PFSK-1 (cell line): ENCODE measurements around the gene FRMD3.

Experiments used
- POLR2AphosphoS5 ChIP-seq: IDR thresholded peaks from 2 replicates; pipeline ENCODE4 v1.6.1; 2012; ENCODE audit warnings: low read depth, mild to moderate bottlenecking, control low read depth, low read length, moderate library complexity
- TAF1 ChIP-seq: IDR thresholded peaks from 2 replicates; pipeline ENCODE4 v1.6.1; 2012; ENCODE audit warnings: low read length, control low read depth, borderline replicate concordance; ENCODE audit not compliant: insufficient read depth
- TF ChIP-seq, protein P1 (sequence below), 2 experiments: IDR thresholded peaks; 2 replicates each; pipeline versions ENCODE4 v1.6.1 to v1.8.0; 2011 to 2012; ENCODE audit warnings: low read depth in 2 of 2, low read length in 2 of 2, control low read depth in 1 of 2, inconsistent platforms in 1 of 2, mild to moderate bottlenecking in 1 of 2, moderate library complexity in 1 of 2; ENCODE audit not compliant: insufficient read depth in 1 of 2

DNA sequence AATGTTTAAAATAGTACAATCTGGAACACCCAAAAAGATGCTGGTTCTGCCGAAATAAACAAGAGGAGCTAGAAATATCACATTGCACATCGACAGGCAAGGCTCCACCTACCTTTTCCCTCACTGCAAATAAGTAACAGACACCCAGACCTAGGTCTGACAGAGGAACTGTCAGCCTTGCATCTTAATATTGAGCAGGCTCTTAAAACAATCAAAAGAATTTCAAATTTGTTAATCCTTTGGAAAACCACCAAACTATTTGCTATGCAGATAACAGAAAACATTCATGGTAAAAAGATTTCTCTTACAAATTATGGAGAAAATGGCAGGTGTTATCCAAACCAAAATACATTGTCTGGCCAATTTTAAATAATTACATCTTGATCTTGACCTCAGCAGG, 71.3 kb downstream of the FRMD3 start:
- TF ChIP-seq, protein P1, sequence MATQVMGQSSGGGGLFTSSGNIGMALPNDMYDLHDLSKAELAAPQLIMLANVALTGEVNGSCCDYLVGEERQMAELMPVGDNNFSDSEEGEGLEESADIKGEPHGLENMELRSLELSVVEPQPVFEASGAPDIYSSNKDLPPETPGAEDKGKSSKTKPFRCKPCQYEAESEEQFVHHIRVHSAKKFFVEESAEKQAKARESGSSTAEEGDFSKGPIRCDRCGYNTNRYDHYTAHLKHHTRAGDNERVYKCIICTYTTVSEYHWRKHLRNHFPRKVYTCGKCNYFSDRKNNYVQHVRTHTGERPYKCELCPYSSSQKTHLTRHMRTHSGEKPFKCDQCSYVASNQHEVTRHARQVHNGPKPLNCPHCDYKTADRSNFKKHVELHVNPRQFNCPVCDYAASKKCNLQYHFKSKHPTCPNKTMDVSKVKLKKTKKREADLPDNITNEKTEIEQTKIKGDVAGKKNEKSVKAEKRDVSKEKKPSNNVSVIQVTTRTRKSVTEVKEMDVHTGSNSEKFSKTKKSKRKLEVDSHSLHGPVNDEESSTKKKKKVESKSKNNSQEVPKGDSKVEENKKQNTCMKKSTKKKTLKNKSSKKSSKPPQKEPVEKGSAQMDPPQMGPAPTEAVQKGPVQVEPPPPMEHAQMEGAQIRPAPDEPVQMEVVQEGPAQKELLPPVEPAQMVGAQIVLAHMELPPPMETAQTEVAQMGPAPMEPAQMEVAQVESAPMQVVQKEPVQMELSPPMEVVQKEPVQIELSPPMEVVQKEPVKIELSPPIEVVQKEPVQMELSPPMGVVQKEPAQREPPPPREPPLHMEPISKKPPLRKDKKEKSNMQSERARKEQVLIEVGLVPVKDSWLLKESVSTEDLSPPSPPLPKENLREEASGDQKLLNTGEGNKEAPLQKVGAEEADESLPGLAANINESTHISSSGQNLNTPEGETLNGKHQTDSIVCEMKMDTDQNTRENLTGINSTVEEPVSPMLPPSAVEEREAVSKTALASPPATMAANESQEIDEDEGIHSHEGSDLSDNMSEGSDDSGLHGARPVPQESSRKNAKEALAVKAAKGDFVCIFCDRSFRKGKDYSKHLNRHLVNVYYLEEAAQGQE (IDR thresholded peaks at IDR 0.05; ENCODE audit: insufficient read depth in 1 of 2, low read depth in 2 of 2, low read length in 2 of 2): no peak
- TF ChIP-seq TAF1 (no peak), POLR2AphosphoS5 (no peak)
